ENCODE results near the gene HAUS5.

HAUS5 gene

DNA sequence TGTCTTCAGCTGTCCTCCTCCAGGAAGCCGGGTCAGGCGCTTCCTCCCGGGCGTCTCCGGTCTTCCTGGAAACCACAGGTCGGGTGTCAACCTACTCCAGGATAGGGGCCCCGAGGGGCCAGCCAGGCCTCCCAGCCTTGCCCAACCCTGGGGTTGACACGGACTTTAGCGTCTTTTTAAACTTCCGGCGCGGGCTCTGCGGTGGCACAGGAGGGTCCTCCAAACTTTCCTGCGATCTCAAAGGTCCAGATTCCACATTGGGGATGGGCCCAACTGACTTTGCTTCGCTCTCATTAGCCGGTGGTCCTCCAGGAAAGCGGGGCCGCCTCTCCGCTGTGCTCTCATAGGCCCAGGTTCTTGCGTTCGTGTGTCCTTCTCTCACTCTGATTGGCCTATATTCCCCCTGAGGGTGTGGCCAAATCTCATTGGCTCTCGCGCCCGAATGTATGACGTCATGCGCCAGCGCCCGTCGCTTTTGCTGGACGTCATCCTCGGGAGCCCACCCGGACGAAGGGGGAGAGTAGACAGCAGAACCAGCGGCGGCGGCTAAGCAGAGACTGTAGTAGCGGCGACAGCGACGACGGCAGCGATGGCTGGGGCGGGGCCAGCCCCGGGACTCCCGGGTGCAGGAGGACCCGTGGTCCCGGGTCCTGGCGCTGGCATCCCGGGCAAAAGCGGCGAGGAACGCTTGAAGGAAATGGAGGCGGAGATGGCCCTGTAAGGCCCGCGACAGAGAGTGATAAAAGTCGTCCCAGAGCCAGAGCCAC is 16.2 kb downstream of the HAUS5 start, which contains the start of gene RBM42:
TSS of gene RBM42 (plus strand) at position 472 of the 767 bp plus-strand sequence. CDS start at position 590, 118 bp downstream.
- DNase-seq (ENCODE audit: extremely low read depth, low read depth) = peak; percentile 98
- TF ChIP-seq, protein P1, sequence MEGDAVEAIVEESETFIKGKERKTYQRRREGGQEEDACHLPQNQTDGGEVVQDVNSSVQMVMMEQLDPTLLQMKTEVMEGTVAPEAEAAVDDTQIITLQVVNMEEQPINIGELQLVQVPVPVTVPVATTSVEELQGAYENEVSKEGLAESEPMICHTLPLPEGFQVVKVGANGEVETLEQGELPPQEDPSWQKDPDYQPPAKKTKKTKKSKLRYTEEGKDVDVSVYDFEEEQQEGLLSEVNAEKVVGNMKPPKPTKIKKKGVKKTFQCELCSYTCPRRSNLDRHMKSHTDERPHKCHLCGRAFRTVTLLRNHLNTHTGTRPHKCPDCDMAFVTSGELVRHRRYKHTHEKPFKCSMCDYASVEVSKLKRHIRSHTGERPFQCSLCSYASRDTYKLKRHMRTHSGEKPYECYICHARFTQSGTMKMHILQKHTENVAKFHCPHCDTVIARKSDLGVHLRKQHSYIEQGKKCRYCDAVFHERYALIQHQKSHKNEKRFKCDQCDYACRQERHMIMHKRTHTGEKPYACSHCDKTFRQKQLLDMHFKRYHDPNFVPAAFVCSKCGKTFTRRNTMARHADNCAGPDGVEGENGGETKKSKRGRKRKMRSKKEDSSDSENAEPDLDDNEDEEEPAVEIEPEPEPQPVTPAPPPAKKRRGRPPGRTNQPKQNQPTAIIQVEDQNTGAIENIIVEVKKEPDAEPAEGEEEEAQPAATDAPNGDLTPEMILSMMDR (IDR thresholded peaks at IDR 0.05; ENCODE audit: low read depth, low read length, missing control alignments) = no peak
- peak within 1 kb of the TSS; percentile 81 for H3K4me3 ChIP-seq (replicated peaks; ENCODE audit: low read depth, low read length)

DNA sequence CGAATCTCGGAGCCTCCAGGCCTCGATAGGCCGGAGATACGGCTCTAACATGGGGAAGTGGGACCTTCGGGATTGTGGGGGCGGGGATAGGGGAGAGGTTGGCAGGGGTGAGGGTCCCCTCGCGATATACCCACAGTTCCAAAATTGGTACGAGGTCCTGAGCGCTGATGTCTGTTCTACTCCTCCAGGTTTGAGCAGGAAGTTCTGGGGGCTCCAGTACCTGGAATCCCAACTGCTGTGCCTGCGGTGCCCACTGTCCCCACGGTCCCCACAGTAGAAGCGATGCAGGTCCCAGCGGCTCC is 16.7 kb downstream of the HAUS5 start:
- peak overlapping the region; percentile 81 for H3K4me3 ChIP-seq (replicated peaks; ENCODE audit: low read depth, low read length)
- DNase-seq (ENCODE audit: extremely low read depth, low read depth) = no peak
- TF ChIP-seq, protein P1 (IDR thresholded peaks at IDR 0.05; ENCODE audit: low read depth, low read length, missing control alignments) = no peak

DNA sequence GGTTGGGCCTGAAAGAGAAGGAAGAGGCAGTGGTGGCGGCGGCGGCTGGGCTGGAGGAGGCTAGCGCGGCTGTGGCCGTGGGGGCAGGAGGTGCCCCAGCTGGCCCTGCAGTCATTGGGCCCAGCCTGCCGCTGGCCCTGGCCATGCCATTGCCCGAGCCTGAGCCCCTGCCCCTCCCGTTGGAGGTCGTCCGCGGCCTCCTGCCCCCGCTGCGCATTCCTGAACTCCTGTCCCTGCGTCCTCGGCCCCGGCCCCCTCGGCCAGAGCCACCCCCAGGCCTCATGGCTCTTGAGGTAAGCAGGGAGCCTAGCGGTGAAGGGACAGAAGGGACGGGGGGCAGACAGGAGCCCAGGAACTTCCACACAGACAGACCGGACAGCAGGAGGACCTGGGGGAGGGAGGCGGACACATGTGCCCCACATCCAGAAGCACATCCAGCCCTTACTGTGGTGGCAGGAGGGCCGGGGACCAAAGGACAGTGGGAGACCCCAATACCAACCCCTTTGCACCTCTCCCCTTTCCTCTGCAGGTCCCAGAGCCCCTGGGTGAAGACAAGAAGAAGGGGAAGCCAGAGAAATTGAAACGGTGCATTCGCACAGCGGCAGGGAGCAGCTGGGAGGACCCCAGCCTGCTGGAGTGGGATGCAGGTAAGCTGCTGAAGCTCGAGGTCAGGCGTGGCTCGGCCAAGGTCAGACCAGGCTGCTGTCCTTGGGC is 21.3 kb downstream of the HAUS5 start:
- TF ChIP-seq, protein P1 (IDR thresholded peaks at IDR 0.05; ENCODE audit: low read depth, low read length, missing control alignments) = no peak
- H3K4me3 ChIP-seq (replicated peaks; ENCODE audit: low read depth, low read length) = no peak overlapping the region
- no peak for DNase-seq (ENCODE audit: extremely low read depth, low read depth)

DNA sequence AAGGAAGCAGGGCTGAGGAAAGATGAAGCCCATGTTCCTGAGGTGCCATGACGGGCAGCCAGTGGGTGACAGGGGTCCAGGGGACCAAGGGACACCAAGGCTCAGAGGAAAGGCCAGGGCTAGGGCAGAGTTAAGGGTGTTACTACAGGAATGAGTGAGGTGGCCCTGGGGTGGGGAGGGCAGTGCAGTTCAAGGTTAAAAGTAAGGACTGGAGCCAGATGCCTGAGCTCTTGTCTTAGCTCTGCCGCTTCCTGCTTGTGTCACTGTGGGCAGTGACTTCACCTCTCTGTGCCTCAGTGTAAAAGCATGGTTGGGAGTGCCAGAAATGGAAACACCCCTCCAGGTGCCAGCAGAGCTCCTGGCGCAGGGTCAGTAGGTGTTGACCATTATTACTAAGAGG is 24.1 kb downstream of the HAUS5 start:
- H3K4me3 ChIP-seq (replicated peaks; ENCODE audit: low read depth, low read length) = no peak overlapping the region
- TF ChIP-seq, protein P1 (IDR thresholded peaks at IDR 0.05; ENCODE audit: low read depth, low read length, missing control alignments) = no peak
- no peak for DNase-seq (ENCODE audit: extremely low read depth, low read depth)

DNA sequence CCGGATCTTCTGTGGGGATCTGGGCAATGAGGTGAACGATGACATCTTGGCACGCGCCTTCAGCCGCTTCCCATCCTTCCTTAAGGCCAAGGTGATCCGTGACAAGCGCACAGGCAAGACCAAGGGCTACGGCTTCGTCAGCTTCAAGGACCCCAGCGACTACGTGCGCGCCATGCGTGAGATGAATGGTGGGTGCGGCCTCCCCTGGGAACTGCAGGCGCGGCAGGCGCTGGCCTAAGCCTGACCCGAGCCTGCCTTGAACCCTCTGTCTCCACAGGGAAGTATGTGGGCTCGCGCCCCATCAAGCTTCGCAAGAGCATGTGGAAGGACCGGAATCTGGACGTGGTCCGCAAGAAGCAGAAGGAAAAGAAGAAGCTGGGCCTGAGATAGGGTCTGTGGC is 24.6 kb downstream of the HAUS5 start:
- TF ChIP-seq, protein P1 (IDR thresholded peaks at IDR 0.05; ENCODE audit: low read depth, low read length, missing control alignments) = no peak
- DNase-seq (ENCODE audit: extremely low read depth, low read depth) = no peak
- no peak overlapping the region for H3K4me3 ChIP-seq (replicated peaks; ENCODE audit: low read depth, low read length)

DNA sequence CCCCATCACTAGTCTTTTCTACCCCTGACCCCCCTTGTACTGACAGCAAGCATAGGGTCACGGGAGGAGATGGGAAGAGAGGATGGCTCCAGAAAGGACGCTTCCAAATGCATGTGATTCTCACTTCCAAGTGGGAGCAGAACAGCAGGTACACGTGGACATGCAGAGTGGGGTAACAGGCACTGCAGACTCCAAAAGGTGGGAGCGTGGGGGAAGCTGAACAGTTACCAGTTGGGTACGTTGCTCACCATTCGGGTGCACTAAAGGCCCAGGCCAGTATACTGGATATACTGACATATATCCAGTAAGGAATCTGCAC is 26.7 kb downstream of the HAUS5 start:
- TF ChIP-seq, protein P1 (IDR thresholded peaks at IDR 0.05; ENCODE audit: low read depth, low read length, missing control alignments) = no peak
- no peak overlapping the region for H3K4me3 ChIP-seq (replicated peaks; ENCODE audit: low read depth, low read length)
- no peak for DNase-seq (ENCODE audit: extremely low read depth, low read depth)

All from HFF-Myc (cell line).